Astrocyte of the spinal cord (primary cell): ENCODE data around the gene KIF9.

Experiments
- DNase-seq: peaks from one replicate; pipeline ENCODE4 v3.0.0; 2011; ENCODE audit warnings: low read depth, low spot score
- H3K4me3 ChIP-seq: 2 replicates; pipeline ENCODE4 v1.5.1; 2011; ENCODE audit warnings: low read depth, mild to moderate bottlenecking, low read length, moderate library complexity
- CTCF ChIP-seq: IDR thresholded peaks from 2 replicates; pipeline ENCODE4 v1.5.1; 2012; ENCODE audit warnings: low read depth, mild to moderate bottlenecking, low read length, inconsistent platforms
- in situ Hi-C: cut with HindIII; loops from 2 replicates; pipeline ENCODE4 v1.10.0; 2017; ENCODE audit warnings: low sequenced_read_pairs

KIF9 gene

GRCh38 chr3:47280519-47280918 lies 2.1 kb downstream of the KIF9 start:
- in situ Hi-C loops: no loop called here
- no peak overlapping the region for H3K4me3 ChIP-seq
- TF ChIP-seq CTCF: no peak
- no peak for DNase-seq

GRCh38 chr3:47276558-47276957 lies 6.0 kb downstream of the KIF9 start:
- DNase-seq: no peak
- TF ChIP-seq CTCF: no peak
- in situ Hi-C loops: no loop called here
- H3K4me3 ChIP-seq: no peak overlapping the region

- no peak for TF ChIP-seq CTCF
- in situ Hi-C loops: no loop called here
- no peak overlapping the region for H3K4me3 ChIP-seq
- DNase-seq: no peak
These were observed 7.9 kb downstream of the KIF9 start for GRCh38 chr3:47274652-47275051.

GRCh38 chr3:47273564-47273963 lies 9.0 kb downstream of the KIF9 start:
- no peak overlapping the region for H3K4me3 ChIP-seq
- TF ChIP-seq CTCF: no peak
- DNase-seq: no peak
- in situ Hi-C loops: no loop called here

GRCh38 chr3:47270526-47270925 lies 12.1 kb downstream of the KIF9 start:
- no peak for TF ChIP-seq CTCF
- in situ Hi-C loops: no loop called here
- H3K4me3 ChIP-seq: no peak overlapping the region
- no peak for DNase-seq

GRCh38 chr3:47267490-47267824 lies 15.1 kb downstream of the KIF9 start:
- in situ Hi-C loops: no loop called here
- no peak for TF ChIP-seq CTCF
- no peak overlapping the region for H3K4me3 ChIP-seq
- DNase-seq: no peak
